Breast epithelium (tissue), 4 donors: ENCODE results near the gene GPC5. TPM values are rescaled to one million over a fixed set of nuclear protein-coding genes. Genes with fewer than 3 reads are reported as not detected.

Source experiments
- DNase-seq, 2 donors: peaks; one replicate each; pipeline ENCODE4 v3.0.0-alpha.2; 2019; ENCODE audit warnings: low spot score in 2 of 2
- H3K27ac ChIP-seq, 2 donors: fragments of 200-600 bp; sonication (generic) in 1 of 2; one replicate each; pipeline ENCODE4 v1.5.1; 2016 to 2019; ENCODE audit warnings: mild to moderate bottlenecking in 1 of 2
- H3K27me3 ChIP-seq, 2 donors: fragments of 200-600 bp; sonication (generic) in 1 of 2; one replicate each; pipeline versions ENCODE4 v1.5.1 to v1.6.0; 2017 to 2019; ENCODE audit warnings: control low read depth in 1 of 2, mild to moderate bottlenecking in 1 of 2
- H3K36me3 ChIP-seq: fragments of 200-600 bp; one replicate; pipeline ENCODE4 v1.5.1; 2019
- H3K4me1 ChIP-seq, 2 donors: fragments of 200-600 bp; sonication (generic); one replicate each; pipeline ENCODE4 v1.5.1; 2016 to 2019; ENCODE audit warnings: control low read depth in 1 of 2
- H3K4me3 ChIP-seq, 3 donors: fragments of 200-600 bp; sonication (generic); 1 replicate in 2 of 3; 2 replicates in 1 of 3; pipeline ENCODE4 v1.5.1; 2016 to 2019; ENCODE audit warnings: mild to moderate bottlenecking in 3 of 3, moderate library complexity in 2 of 3
- H3K9me3 ChIP-seq, 2 donors: fragments of 200-600 bp; sonication (generic) in 1 of 2; one replicate each; pipeline ENCODE4 v1.5.1; 2016 to 2019; ENCODE audit warnings: control low read depth in 1 of 2
- POLR2A ChIP-seq: fragments of 450-650 bp; IDR thresholded peaks from one replicate; pipeline ENCODE4 v1.6.1; 2016; ENCODE audit warnings: antibody characterized with exemption, mild to moderate bottlenecking, moderate library complexity
- POLR2AphosphoS5 ChIP-seq, 3 donors: sonication (generic); formaldehyde crosslinking; IDR thresholded peaks; one replicate each; pipeline ENCODE4 v1.6.1; 2017; ENCODE audit warnings: antibody characterized with exemption in 3 of 3
- intact Hi-C: fragments of 100-400 bp; cut with DNase I; formaldehyde crosslinking; loops from one replicate; pipeline ENCODE4 v1.15.1; 2023; ENCODE audit warnings: low total_unique reads
- total RNA-seq, 3 donors: library from RNA; depleted of rRNA; stranded (reverse); fragments of >200 nt; gene quantifications; one replicate each; pipeline ENCODE4 v1.1.0, GENCODE V29; 2016
- TF ChIP-seq, protein P1 (sequence below), 3 donors: fragments of 450-650 bp; IDR thresholded peaks; one replicate each; pipeline ENCODE4 v1.5.1; 2016 to 2017; ENCODE audit warnings: antibody characterized with exemption in 3 of 3, mild to moderate bottlenecking in 3 of 3, moderate library complexity in 3 of 3

GPC5 gene
- total RNA-seq, 3 donors from 2014 or later: 0.88 to 0.98 TPM; not detected in 1

DNA sequence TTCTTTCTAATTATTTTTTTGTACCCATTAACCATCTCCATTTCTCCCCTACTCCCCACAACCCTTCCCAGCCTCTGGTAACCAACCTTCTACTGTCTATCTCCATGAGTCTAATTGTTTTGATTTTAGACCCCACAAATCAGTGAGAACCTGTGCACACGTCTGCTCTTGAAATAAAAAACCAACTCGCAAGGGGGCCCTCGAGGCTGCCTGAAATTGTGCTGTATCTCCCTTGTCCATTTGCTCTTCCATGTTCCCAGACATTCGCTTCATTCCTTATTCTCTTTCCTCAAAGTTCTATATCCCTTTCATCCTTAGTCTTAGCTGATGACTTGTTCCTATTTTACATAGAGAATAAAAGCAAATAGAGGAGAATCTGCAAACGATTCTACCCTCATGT lies 95.0 kb downstream of the GPC5 start:
- Histone ChIP-seq H3K4me1 (no peaks in the 10 kb centered on the region), H3K36me3 (no peaks in the 10 kb centered on the region), H3K27ac (no peak overlapping the region), H3K27me3 (no peaks in the 10 kb centered on the region), H3K9me3 (no peaks in the 10 kb centered on the region), H3K4me3 (no peak overlapping the region)
- no peak for DNase-seq
- TF ChIP-seq, protein P1, sequence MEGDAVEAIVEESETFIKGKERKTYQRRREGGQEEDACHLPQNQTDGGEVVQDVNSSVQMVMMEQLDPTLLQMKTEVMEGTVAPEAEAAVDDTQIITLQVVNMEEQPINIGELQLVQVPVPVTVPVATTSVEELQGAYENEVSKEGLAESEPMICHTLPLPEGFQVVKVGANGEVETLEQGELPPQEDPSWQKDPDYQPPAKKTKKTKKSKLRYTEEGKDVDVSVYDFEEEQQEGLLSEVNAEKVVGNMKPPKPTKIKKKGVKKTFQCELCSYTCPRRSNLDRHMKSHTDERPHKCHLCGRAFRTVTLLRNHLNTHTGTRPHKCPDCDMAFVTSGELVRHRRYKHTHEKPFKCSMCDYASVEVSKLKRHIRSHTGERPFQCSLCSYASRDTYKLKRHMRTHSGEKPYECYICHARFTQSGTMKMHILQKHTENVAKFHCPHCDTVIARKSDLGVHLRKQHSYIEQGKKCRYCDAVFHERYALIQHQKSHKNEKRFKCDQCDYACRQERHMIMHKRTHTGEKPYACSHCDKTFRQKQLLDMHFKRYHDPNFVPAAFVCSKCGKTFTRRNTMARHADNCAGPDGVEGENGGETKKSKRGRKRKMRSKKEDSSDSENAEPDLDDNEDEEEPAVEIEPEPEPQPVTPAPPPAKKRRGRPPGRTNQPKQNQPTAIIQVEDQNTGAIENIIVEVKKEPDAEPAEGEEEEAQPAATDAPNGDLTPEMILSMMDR (IDR thresholded peaks at IDR 0.05): no peak
- TF ChIP-seq POLR2A: no peak
- no peak for TF ChIP-seq POLR2AphosphoS5 (IDR thresholded peaks at IDR 0.05)
- intact Hi-C loops: loop anchor here (5.0 kb wide), 1 partner anchor 79 kb away; no protein-coding TSS in a partner anchor

DNA sequence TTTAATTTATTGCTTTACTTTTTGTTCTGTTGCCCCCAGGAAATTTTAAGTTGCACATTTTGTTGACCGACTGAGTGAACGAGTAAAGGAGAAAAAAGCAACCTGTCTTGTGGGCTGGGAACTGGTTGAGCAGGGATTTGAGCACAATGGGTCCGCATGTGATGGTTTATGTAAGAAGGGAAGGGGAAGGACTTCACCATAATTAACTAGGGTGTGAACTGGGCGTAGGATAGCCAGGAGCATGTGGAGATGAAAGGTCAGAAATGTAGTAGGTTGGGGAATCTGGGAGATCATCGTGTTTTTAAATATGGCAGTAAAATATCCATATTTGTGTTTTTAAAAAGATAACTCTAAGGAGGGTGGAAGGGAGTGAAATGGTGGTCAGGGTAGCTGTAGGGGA lies 99.9 kb downstream of the GPC5 start:
- TF ChIP-seq POLR2A (no peak), POLR2AphosphoS5 (IDR thresholded peaks at IDR 0.05) (no peak)
- TF ChIP-seq, protein P1 (IDR thresholded peaks at IDR 0.05): no peak
- no peaks in the 10 kb centered on the region for H3K27me3 ChIP-seq
- no peaks in the 10 kb centered on the region for H3K36me3 ChIP-seq
- H3K9me3 ChIP-seq: no peaks in the 10 kb centered on the region
- no peak overlapping the region for H3K27ac ChIP-seq
- no peaks in the 10 kb centered on the region for H3K4me1 ChIP-seq
- intact Hi-C loops: no loop called here
- no peak overlapping the region for H3K4me3 ChIP-seq
- no peak for DNase-seq

DNA sequence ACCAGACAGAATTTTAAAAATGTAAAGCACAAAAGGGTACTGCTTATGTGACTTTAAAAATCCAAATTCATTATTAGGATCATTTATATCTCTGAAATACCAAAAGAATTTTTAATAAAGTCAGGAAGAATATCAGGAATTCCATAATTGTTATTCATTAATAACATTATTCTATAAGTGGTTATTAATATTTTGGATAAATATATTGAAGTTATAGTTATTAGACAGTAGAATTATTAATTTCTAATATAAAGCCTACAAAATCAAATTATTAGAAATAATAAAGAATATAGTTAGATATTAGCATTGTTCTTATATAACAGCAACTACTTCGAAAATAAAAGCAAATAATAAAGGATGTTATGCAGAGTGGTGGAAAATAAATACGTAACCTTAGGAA lies 105.8 kb downstream of the GPC5 start:
- DNase-seq: no peak
- TF ChIP-seq, protein P1 (IDR thresholded peaks at IDR 0.05): no peak
- TF ChIP-seq POLR2A (no peak), POLR2AphosphoS5 (IDR thresholded peaks at IDR 0.05) (no peak)
- Histone ChIP-seq H3K27ac (no peak overlapping the region), H3K9me3 (no peaks in the 10 kb centered on the region), H3K4me1 (no peaks in the 10 kb centered on the region), H3K4me3 (no peak overlapping the region), H3K36me3 (no peaks in the 10 kb centered on the region), H3K27me3 (no peaks in the 10 kb centered on the region)
- intact Hi-C loops: no loop called here

DNA sequence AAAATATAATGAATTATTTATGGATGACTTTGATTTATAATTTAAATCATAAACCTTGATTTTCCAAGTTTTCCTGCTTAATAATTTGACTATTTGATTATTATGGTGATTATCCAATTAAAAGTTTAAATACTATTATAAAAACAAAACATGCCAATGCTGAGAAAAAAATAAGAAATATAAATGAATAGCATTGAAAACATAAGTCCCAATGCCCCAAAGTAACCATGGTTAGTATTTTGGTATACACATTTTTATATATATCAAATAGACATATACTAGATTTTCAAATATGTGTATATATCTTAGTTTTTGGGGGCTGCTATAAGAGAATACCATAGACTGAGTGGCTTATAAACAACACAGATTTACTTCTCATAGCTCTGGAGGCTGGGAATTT lies 108.3 kb downstream of the GPC5 start:
- TF ChIP-seq POLR2AphosphoS5 (IDR thresholded peaks at IDR 0.05): no peak
- TF ChIP-seq POLR2A: no peak
- TF ChIP-seq, protein P1 (IDR thresholded peaks at IDR 0.05): no peak
- intact Hi-C loops: no loop called here
- Histone ChIP-seq H3K36me3 (no peaks in the 10 kb centered on the region), H3K27ac (no peak overlapping the region), H3K9me3 (no peaks in the 10 kb centered on the region), H3K27me3 (no peaks in the 10 kb centered on the region), H3K4me1 (no peaks in the 10 kb centered on the region), H3K4me3 (no peak overlapping the region)
- no peak for DNase-seq

DNA sequence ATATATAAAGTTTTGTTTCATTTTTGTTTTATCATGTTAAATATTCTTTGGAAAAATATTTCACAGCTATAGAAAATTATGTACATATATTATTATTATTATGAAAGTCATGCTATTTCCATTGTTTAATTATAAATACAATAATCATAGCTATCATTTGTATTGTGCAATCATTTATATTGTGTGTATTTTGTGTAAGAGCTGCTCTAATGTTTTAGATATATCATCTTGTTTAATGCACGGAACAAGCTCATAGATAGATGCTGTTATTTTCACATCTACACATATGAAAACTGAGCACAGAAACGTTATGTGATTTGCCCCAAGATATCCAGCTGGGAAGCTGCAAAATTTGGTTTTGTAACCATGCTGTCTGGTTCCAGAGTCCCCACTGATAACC lies 111.6 kb downstream of the GPC5 start:
- TF ChIP-seq, protein P1 (IDR thresholded peaks at IDR 0.05): no peak
- TF ChIP-seq POLR2AphosphoS5 (IDR thresholded peaks at IDR 0.05): no peak
- Histone ChIP-seq H3K36me3 (no peaks in the 10 kb centered on the region), H3K27me3 (no peaks in the 10 kb centered on the region), H3K27ac (no peak overlapping the region), H3K4me1 (no peaks in the 10 kb centered on the region), H3K9me3 (no peaks in the 10 kb centered on the region), H3K4me3 (no peak overlapping the region)
- intact Hi-C loops: no loop called here
- no peak for DNase-seq
